T-cell (primary cell): ENCODE measurements around the gene PTPN11. TPM values are rescaled to one million over a fixed set of nuclear protein-coding genes. Genes with fewer than 3 reads are reported as not detected.

Source experiments
- ATAC-seq, 4 experiments: fragments of 200-7000 bp in 3 of 4; fragments of 150-1000 bp in 1 of 4; cut with Tn5 transposase; replicated peaks in 1 of 4; 1 replicate in 3 of 4; 2 replicates in 1 of 4; pipeline ENCODE4 v1.10.0; 2021; ENCODE audit warnings: moderate library complexity in 3 of 4, mild to moderate bottlenecking in 2 of 4, moderate number of reproducible peaks in 1 of 4
- CTCF ChIA-PET, 2 donors: fragments of 300-600 bp; sonication (Branson Sonifier 250); formaldehyde crosslinking; loops; one replicate each; lab custom pipeline; 2022; ENCODE audit warnings: antibody characterized with exemption in 2 of 2; lab: Charles Lee
- POLR2A ChIA-PET, 2 donors: fragments of 300-600 bp; sonication (Branson Sonifier 250); formaldehyde crosslinking; loops; one replicate each; lab custom pipeline; 2022; ENCODE audit warnings: antibody characterized with exemption in 2 of 2; lab: Charles Lee
- DNase-seq, 35 experiments: peaks; one replicate each; pipeline versions ENCODE4 v3.0.0 to v3.0.0-alpha.2; 2013 to 2023
- H3K27ac ChIP-seq: one replicate; pipeline ENCODE4 v1.5.1; 2013; ENCODE audit warnings: low read length
- H3K27me3 ChIP-seq, 2 experiments: replicated peaks in 1 of 2; 1 replicate in 1 of 2; 2 replicates in 1 of 2; pipeline versions ENCODE4 v1.6.1 to v1.7.0; 2013; ENCODE audit warnings: low read length in 1 of 2, mixed read lengths in 1 of 2; ENCODE audit not compliant: control insufficient read depth in 2 of 2, insufficient read depth in 2 of 2; ENCODE audit errors: extremely low read depth in 1 of 2
- H3K36me3 ChIP-seq, 2 donors: 1 replicate in 1 of 2; 2 replicates in 1 of 2; pipeline versions ENCODE4 v1.6.1 to v1.7.0; 2013; ENCODE audit warnings: low read length in 1 of 2; ENCODE audit not compliant: control insufficient read depth in 2 of 2, insufficient read depth in 1 of 2; ENCODE audit errors: extremely low read depth in 1 of 2
- H3K4me1 ChIP-seq, 2 experiments: 1 replicate in 1 of 2; 2 replicates in 1 of 2; pipeline versions ENCODE4 v1.6.1 to v1.7.0; 2013; ENCODE audit warnings: low read length in 2 of 2, mixed read lengths in 1 of 2; ENCODE audit not compliant: insufficient read depth in 2 of 2, control insufficient read depth in 1 of 2; ENCODE audit errors: extremely low read depth in 1 of 2
- H3K4me3 ChIP-seq, 2 donors: 1 replicate in 1 of 2; 2 replicates in 1 of 2; pipeline versions ENCODE4 v1.5.1 to v1.7.0; 2013; ENCODE audit warnings: mild to moderate bottlenecking in 2 of 2, low read length in 1 of 2, moderate library complexity in 1 of 2; ENCODE audit not compliant: control insufficient read depth in 1 of 2; ENCODE audit errors: extremely low read depth in 1 of 2
- H3K9me3 ChIP-seq: 2 replicates; pipeline ENCODE4 v1.7.0; 2013
- H3K27ac Mint-ChIP-seq, 2 donors: one replicate each; pipeline ENCODE4 v1.8.0; 2020 to 2021; ENCODE audit warnings: mild to moderate bottlenecking in 2 of 2, mixed read lengths in 2 of 2
- H3K27me3 Mint-ChIP-seq, 2 donors: one replicate each; pipeline ENCODE4 v1.8.0; 2021 to 2022; ENCODE audit warnings: mixed read lengths in 2 of 2
- H3K36me3 Mint-ChIP-seq: one replicate; pipeline ENCODE4 v1.8.0; 2021; ENCODE audit warnings: mixed read lengths
- H3K4me1 Mint-ChIP-seq, 3 donors: one replicate each; pipeline ENCODE4 v1.8.0; 2020 to 2022; ENCODE audit warnings: mixed read lengths in 3 of 3, mild to moderate bottlenecking in 1 of 3
- H3K4me3 Mint-ChIP-seq, 3 donors: one replicate each; pipeline ENCODE4 v1.8.0; 2020 to 2022; ENCODE audit warnings: mild to moderate bottlenecking in 3 of 3, mixed read lengths in 3 of 3, moderate library complexity in 3 of 3
- H3K9me3 Mint-ChIP-seq, 3 donors: one replicate each; pipeline ENCODE4 v1.8.0; 2020 to 2022; ENCODE audit warnings: mixed read lengths in 3 of 3
- WGBS: methylation state at CpG from one replicate; pipeline ENCODE4 v1.1.5; 2013; ENCODE audit warnings: missing lambda C conversion rate; ENCODE audit not compliant: insufficient coverage; 5-methylcytosine and 5-hydroxymethylcytosine counted together
- total RNA-seq, 35 experiments: library from RNA in 6 of 35; stranded (reverse) in 6 of 35; fragments of 120-200 nt in 1 of 35; gene quantifications; one replicate each; pipeline versions ENCODE4 v1.2.1 to v1.2.4 and lab custom pipeline; 2013 to 2026

The PTPN11 gene
- total RNA-seq, 5 donors from 2014 or later (not counting 1 experiment from before 2014, with no cell fraction given): 48.7 to 55.5 (median 53.2) TPM

DNA sequence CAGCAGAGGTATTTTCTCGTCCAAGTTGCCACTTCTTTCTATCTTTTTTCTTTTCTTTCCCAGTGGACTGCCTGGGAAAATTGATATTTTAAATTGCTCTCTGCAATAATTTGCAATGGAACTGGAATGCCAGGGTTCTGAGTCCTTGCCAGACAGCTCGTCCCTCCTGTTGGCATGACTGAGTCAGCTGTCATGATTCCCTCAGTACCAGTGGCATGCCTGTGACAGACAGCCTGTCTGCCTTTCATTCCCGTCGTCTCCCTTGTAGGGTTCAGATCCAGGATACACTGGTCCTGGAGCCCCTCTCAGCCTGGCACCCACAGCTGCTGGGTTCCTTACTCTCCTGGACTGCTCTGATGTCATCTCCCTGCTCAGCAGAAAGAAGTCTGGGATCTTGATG lies 84.8 kb downstream of the PTPN11 start:
- 88% methylated on average over 3 of the region's 4 CpGs for WGBS
- Mint-ChIP-seq H3K4me1 (no peaks in the 10 kb centered on the region), H3K9me3 (no peaks in the 10 kb centered on the region), H3K27ac (no peak overlapping the region), H3K4me3 (no peak overlapping the region), H3K36me3 (peaks cover 65% of the 10 kb centered on the region), H3K27me3 (no peaks in the 10 kb centered on the region)
- ChIA-PET POLR2A (no interaction called here), CTCF (no interaction called here)
- ATAC-seq (no peak), DNase-seq (no peak)
- no peaks in the 10 kb centered on the region for H3K9me3 ChIP-seq
- no peak overlapping the region for H3K4me3 ChIP-seq
- H3K4me1 ChIP-seq: no peaks in the 10 kb centered on the region
- no peaks in the 10 kb centered on the region for H3K27me3 ChIP-seq
- peaks cover 9 to 59% of the 10 kb centered on the region in 2 donors for H3K36me3 ChIP-seq
- no peak overlapping the region for H3K27ac ChIP-seq

DNA sequence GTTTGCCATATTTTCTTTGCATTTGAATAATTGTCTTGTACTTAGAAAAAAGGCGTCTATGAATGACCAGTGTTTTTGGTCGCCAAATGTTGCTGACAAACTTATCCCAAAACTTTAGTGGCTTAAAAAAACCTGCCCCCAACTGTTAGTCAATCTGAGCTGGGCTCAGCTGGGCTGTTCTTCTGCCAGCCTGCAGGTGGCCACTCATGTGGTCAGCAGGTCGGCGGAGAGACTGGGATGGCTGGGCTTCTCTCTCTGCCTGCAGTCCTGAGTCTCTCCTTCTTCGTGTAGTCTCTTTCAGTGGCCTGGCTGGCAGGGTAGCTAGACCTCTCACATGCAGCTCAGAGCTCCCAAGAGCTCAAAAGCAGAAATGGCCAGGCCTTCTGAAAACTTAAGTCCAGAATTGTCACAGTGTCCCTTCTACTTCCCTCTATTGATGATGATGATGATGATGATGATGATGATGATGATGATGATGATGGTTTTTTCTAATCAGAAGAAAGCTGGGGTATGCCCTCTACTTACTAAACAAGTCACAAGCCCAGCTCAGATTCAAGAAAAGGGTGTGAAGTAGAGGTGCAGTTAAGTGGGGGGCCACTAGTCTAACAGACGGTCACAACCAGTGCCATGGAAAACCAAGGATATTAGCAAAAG lies 87.9 kb downstream of the PTPN11 start:
- H3K36me3 ChIP-seq: peaks cover 4 to 62% of the 10 kb centered on the region in 2 donors
- no peak for ATAC-seq
- Mint-ChIP-seq H3K27me3 (no peaks in the 10 kb centered on the region), H3K27ac (no peak overlapping the region), H3K4me3 (no peak overlapping the region), H3K9me3 (no peaks in the 10 kb centered on the region), H3K4me1 (no peaks in the 10 kb centered on the region), H3K36me3 (peaks cover 74% of the 10 kb centered on the region)
- POLR2A ChIA-PET: interaction anchor here (0.6 kb wide), 2 partner anchors 9 to 497 kb away, joined by 4 to 7 read pairs; no protein-coding TSS in a partner anchor
- H3K27ac ChIP-seq: no peak overlapping the region
- CTCF ChIA-PET: no interaction called here
- H3K27me3 ChIP-seq: no peaks in the 10 kb centered on the region
- DNase-seq: no peak
- no peaks in the 10 kb centered on the region for H3K4me1 ChIP-seq
- H3K4me3 ChIP-seq: no peak overlapping the region
- 100% methylated on average over 5 of the region's 6 CpGs for WGBS
- no peaks in the 10 kb centered on the region for H3K9me3 ChIP-seq

DNA sequence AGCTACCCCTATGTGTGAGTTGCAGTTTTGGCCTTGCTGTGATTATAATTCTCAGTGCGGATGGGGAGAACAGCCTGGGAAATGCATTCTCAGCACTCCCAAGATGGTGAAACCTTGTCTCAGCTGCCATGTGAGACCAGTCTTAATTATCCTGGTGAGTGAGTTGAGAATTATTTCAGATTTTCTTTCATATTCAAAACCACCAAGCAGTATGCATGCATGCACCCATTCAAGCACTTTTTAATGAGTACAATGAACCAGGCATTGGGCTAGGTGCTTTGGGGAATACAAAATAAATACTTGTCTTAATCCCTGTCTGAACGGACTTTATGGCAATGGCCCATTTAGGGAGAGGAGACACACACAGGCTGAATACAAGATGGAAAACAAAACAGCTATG lies 94.7 kb downstream of the PTPN11 start:
- ATAC-seq (no peak), DNase-seq (no peak)
- Histone ChIP-seq H3K9me3 (no peaks in the 10 kb centered on the region), H3K4me1 (no peaks in the 10 kb centered on the region), H3K27me3 (no peaks in the 10 kb centered on the region), H3K36me3 (peaks cover 0 to 11% of the 10 kb centered on the region in 2 donors), H3K4me3 (no peak overlapping the region), H3K27ac (no peak overlapping the region)
- no peak overlapping the region for H3K4me3 Mint-ChIP-seq
- H3K27ac Mint-ChIP-seq: no peak overlapping the region
- CTCF ChIA-PET: no interaction called here
- WGBS: 100% methylated on average over 1 of the region's 2 CpGs
- H3K9me3 Mint-ChIP-seq: no peaks in the 10 kb centered on the region
- H3K4me1 Mint-ChIP-seq: no peaks in the 10 kb centered on the region
- H3K27me3 Mint-ChIP-seq: peaks cover 0 to 2% of the 10 kb centered on the region in 2 donors
- peaks cover 22% of the 10 kb centered on the region for H3K36me3 Mint-ChIP-seq
- POLR2A ChIA-PET: no interaction called here

DNA sequence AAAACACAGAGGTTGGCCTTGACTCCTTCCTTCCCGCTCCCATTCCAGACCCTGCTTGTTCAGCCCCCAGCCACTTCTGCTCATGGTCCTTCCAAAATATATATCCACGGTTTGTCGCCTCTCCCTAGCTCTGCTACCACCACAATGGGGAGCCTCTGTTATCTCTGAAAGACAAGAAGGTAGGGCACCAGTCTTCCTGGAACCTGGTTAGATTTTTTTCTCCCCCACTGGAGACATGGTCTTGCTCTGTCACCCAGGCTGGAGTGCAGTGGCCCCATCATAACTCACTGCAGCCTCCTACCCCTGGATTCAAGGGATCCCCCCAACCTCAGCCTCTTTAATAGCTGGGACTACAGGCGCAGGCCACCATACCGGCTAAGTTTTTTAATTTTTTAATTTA lies 95.7 kb downstream of the PTPN11 start:
- Histone ChIP-seq H3K9me3 (no peaks in the 10 kb centered on the region), H3K36me3 (peaks cover 0 to 7% of the 10 kb centered on the region in 2 donors), H3K4me1 (no peaks in the 10 kb centered on the region), H3K4me3 (no peak overlapping the region), H3K27me3 (no peaks in the 10 kb centered on the region), H3K27ac (no peak overlapping the region)
- Mint-ChIP-seq H3K4me3 (no peak overlapping the region), H3K9me3 (no peaks in the 10 kb centered on the region), H3K4me1 (no peaks in the 10 kb centered on the region), H3K36me3 (peaks cover 18% of the 10 kb centered on the region), H3K27me3 (peaks cover 0 to 3% of the 10 kb centered on the region in 2 donors), H3K27ac (no peak overlapping the region)
- DNase-seq: no peak
- WGBS: 100% methylated on average over 3 of the region's 5 CpGs
- ATAC-seq: no peak
- POLR2A ChIA-PET: no interaction called here
- CTCF ChIA-PET: no interaction called here

DNA sequence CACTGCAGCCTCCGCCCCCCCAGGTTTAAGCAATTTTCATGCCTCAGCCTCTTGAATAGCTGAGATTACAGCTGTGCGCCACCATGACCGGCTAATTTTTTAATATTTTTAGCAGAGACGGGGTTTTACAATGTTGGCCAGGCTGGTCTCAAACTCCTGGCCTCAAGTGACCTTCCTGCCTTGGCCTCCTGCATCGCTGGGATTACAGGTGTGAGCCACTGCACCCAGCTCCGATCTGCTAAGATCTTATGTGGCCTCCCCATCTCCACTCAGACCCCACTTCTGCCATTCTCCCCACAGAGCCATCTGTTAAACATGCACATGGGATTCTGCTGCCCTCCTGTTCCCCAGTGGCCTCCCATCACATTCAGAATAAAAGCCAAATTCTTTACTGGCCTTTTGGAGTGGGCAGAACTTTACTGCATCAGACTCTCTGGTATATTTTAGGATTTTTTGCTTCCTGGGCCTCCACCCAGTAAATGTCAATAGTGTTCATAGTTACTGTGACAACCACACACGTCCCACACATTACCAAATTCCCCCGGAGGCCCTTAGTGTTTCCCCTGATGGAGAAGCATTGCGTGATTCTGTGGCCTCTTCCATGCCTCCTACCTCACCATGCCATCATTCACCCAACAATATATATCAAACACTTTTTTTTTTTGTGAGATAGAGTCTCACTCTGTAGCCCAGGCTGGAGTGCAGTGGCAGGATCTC lies 96.3 kb downstream of the PTPN11 start:
- no peaks in the 10 kb centered on the region for H3K4me1 ChIP-seq
- ATAC-seq (no peak), DNase-seq (no peak)
- peaks cover 18% of the 10 kb centered on the region for H3K36me3 Mint-ChIP-seq
- H3K4me1 Mint-ChIP-seq: no peaks in the 10 kb centered on the region
- H3K4me3 ChIP-seq: no peak overlapping the region
- no peak overlapping the region for H3K4me3 Mint-ChIP-seq
- H3K36me3 ChIP-seq: peaks cover 0 to 7% of the 10 kb centered on the region in 2 donors
- H3K27me3 Mint-ChIP-seq: peaks cover 0 to 3% of the 10 kb centered on the region in 2 donors
- ChIA-PET POLR2A (no interaction called here), CTCF (no interaction called here)
- H3K9me3 ChIP-seq: no peaks in the 10 kb centered on the region
- 98% methylated on average over 6 of the region's 9 CpGs for WGBS
- no peaks in the 10 kb centered on the region for H3K27me3 ChIP-seq
- no peaks in the 10 kb centered on the region for H3K9me3 Mint-ChIP-seq
- H3K27ac ChIP-seq: no peak overlapping the region
- H3K27ac Mint-ChIP-seq: no peak overlapping the region

DNA sequence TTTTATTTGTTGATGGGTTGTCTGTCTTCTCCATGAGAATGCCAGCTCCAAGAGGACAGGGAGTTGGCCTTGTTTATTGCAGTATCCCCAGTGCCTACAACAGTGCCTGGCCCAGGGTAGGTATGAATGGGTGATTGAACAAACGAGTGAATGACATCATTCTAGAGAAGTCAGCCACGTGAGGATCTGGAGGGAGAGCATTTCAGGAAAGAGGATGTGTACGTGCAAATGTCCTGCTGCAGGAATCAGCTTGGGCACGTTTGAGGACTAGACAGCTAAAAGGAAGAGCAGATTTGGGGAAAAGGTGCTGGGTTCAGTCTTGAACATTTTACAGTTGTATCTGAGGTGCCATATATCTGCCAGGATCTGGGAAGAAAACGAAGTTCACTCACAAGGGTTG lies 97.1 kb downstream of the PTPN11 start:
- POLR2A ChIA-PET: no interaction called here
- WGBS: 47% methylated on average over 4 of the region's 5 CpGs
- Mint-ChIP-seq H3K9me3 (no peaks in the 10 kb centered on the region), H3K36me3 (peaks cover 14% of the 10 kb centered on the region), H3K4me3 (no peak overlapping the region), H3K27ac (no peak overlapping the region), H3K4me1 (no peaks in the 10 kb centered on the region), H3K27me3 (peaks cover 0 to 3% of the 10 kb centered on the region in 2 donors)
- no peaks in the 10 kb centered on the region for H3K4me1 ChIP-seq
- H3K4me3 ChIP-seq: no peak overlapping the region
- H3K36me3 ChIP-seq: peaks cover 0 to 7% of the 10 kb centered on the region in 2 donors
- H3K27ac ChIP-seq: no peak overlapping the region
- ATAC-seq: no peak
- no peaks in the 10 kb centered on the region for H3K27me3 ChIP-seq
- no peaks in the 10 kb centered on the region for H3K9me3 ChIP-seq
- DNase-seq: no peak
- CTCF ChIA-PET: no interaction called here
